ENCODE measurements around the gene HBQ1. TPM values are rescaled to one million over a fixed set of nuclear protein-coding genes. Genes with fewer than 3 reads are reported as not detected.
A peak's percentile ranks its signal among the peaks of the same experiment; 100 is the strongest.
"Not testable (repeated sequence)": the region's sequence is repeated elsewhere in the genome, so short reads cannot be mapped to it uniquely, and the experiment has no call there.

Gene HBQ1
- total RNA-seq, 1 donor from 2014 or later = not detected

DNA sequence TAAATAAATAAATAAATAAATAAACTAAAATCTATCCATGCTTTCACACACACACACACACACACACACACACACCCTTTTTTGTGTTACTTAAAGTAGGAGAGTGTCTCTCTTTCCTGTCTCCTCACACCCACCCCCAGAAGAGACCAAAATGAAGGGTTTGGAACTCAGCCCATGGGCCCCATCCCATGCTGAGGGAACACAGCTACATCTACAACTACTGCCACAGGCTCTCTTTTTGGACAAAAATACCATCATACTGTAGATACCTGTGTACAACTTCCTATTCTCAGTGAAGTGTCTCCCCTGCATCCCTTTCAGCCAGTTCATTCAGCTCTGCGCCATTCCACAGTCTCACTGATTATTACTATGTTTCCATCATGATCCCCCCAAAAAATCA, 9.5 kb upstream of the HBQ1 start:
- DNase-seq (ENCODE audit: low spot score) = no peak
- no peak overlapping the region for H3K27ac Mint-ChIP-seq (ENCODE audit: unreplicated experiment)

GRCh38 chr16:172374-172941, 7.8 kb upstream of the HBQ1 start, which contains the start of gene HBA2:
TSS of gene HBA2 (plus strand) at chr16:172876. CDS start at chr16:172913, 37 bp downstream.
- not testable (repeated sequence) for H3K4me3 Mint-ChIP-seq (ENCODE audit: unreplicated experiment); H3K36me3 Mint-ChIP-seq (ENCODE audit: low read depth, unreplicated experiment); H3K4me1 Mint-ChIP-seq (ENCODE audit: unreplicated experiment); H3K9me3 Mint-ChIP-seq (ENCODE audit: unreplicated experiment); DNase-seq (ENCODE audit: low spot score); H3K27ac Mint-ChIP-seq (ENCODE audit: unreplicated experiment)
- peaks cover 28% of the 10 kb centered on the region for H3K27me3 Mint-ChIP-seq (ENCODE audit: unreplicated experiment)

More for the DNA sequence above, 9.5 kb upstream of the HBQ1 start:
- TF ChIP-seq, protein P1, sequence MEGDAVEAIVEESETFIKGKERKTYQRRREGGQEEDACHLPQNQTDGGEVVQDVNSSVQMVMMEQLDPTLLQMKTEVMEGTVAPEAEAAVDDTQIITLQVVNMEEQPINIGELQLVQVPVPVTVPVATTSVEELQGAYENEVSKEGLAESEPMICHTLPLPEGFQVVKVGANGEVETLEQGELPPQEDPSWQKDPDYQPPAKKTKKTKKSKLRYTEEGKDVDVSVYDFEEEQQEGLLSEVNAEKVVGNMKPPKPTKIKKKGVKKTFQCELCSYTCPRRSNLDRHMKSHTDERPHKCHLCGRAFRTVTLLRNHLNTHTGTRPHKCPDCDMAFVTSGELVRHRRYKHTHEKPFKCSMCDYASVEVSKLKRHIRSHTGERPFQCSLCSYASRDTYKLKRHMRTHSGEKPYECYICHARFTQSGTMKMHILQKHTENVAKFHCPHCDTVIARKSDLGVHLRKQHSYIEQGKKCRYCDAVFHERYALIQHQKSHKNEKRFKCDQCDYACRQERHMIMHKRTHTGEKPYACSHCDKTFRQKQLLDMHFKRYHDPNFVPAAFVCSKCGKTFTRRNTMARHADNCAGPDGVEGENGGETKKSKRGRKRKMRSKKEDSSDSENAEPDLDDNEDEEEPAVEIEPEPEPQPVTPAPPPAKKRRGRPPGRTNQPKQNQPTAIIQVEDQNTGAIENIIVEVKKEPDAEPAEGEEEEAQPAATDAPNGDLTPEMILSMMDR (IDR thresholded peaks at IDR 0.05; ENCODE audit: unreplicated experiment) = no peak
- peaks cover 31% of the 10 kb centered on the region for H3K27me3 Mint-ChIP-seq (ENCODE audit: unreplicated experiment)
- peaks cover 3% of the 10 kb centered on the region for H3K4me1 Mint-ChIP-seq (ENCODE audit: unreplicated experiment)
- peaks cover 3% of the 10 kb centered on the region for H3K36me3 Mint-ChIP-seq (ENCODE audit: low read depth, unreplicated experiment)
- peak overlapping the region; percentile 31 for H3K4me3 Mint-ChIP-seq (ENCODE audit: unreplicated experiment)
- H3K9me3 Mint-ChIP-seq (ENCODE audit: unreplicated experiment) = no peaks in the 10 kb centered on the region

GRCh38 chr16:173211-173854, 6.9 kb upstream of the HBQ1 start:
- not testable (repeated sequence) for H3K27ac Mint-ChIP-seq (ENCODE audit: unreplicated experiment); DNase-seq (ENCODE audit: low spot score); H3K4me3 Mint-ChIP-seq (ENCODE audit: unreplicated experiment); H3K36me3 Mint-ChIP-seq (ENCODE audit: low read depth, unreplicated experiment); H3K4me1 Mint-ChIP-seq (ENCODE audit: unreplicated experiment); H3K9me3 Mint-ChIP-seq (ENCODE audit: unreplicated experiment)
- peaks cover 34% of the 10 kb centered on the region for H3K27me3 Mint-ChIP-seq (ENCODE audit: unreplicated experiment)

DNA sequence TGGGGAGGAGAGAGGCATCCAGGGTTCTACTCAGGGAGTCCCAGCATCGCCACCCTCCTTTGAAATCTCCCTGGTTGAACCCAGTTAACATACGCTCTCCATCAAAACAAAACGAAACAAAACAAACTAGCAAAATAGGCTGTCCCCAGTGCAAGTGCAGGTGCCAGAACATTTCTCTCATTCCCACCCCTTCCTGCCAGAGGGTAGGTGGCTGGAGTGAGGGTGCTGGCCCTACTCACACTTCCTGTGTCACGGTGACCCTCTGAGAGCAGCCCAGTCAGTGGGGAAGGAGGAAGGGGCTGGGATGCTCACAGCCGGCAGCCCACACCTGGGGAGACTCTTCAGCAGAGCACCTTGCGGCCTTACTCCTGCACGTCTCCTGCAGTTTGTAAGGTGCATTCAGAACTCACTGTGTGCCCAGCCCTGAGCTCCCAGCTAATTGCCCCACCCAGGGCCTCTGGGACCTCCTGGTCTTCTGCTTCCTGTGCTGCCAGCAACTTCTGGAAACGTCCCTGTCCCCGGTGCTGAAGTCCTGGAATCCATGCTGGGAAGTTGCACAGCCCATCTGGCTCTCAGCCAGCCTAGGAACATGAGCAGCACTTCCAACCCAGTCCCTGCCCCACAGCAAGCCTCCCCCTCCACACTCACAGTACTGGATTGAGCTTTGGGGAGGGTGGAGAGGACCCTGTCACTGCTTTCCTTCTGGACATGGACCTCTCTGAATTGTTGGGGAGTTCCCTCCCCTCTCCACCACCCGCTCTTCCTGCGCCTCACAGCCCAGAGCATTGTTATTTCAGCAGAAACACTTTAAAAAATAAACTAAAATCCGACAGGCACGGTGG, 6.1 kb upstream of the HBQ1 start:
- H3K36me3 Mint-ChIP-seq (ENCODE audit: low read depth, unreplicated experiment); H3K4me1 Mint-ChIP-seq (ENCODE audit: unreplicated experiment); H3K9me3 Mint-ChIP-seq (ENCODE audit: unreplicated experiment); H3K4me3 Mint-ChIP-seq (ENCODE audit: unreplicated experiment); H3K27ac Mint-ChIP-seq (ENCODE audit: unreplicated experiment); DNase-seq (ENCODE audit: low spot score): not testable (repeated sequence)
- H3K27me3 Mint-ChIP-seq (ENCODE audit: unreplicated experiment) = peaks cover 30% of the 10 kb centered on the region

DNA sequence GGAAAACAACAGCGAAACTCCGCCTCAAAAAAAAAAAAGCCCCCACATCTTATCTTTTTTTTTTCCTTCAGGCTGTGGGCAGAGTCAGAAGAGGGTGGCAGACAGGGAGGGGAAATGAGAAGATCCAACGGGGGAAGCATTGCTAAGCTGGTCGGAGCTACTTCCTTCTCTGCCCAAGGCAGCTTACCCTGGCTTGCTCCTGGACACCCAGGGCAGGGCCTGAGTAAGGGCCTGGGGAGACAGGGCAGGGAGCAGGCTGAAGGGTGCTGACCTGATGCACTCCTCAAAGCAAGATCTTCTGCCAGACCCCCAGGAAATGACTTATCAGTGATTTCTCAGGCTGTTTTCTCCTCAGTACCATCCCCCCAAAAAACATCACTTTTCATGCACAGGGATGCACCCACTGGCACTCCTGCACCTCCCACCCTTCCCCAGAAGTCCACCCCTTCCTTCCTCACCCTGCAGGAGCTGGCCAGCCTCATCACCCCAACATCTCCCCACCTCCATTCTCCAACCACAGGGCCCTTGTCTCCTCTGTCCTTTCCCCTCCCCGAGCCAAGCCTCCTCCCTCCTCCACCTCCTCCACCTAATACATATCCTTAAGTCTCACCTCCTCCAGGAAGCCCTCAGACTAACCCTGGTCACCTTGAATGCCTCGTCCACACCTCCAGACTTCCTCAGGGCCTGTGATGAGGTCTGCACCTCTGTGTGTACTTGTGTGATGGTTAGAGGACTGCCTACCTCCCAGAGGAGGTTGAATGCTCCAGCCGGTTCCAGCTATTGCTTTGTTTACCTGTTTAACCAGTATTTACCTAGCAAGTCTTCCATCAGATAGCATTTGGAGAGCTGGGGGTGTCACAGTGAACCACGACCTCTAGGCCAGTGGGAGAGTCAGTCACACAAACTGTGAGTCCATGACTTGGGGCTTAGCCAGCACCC, 5.0 kb upstream of the HBQ1 start:
- peaks cover 8% of the 10 kb centered on the region for H3K36me3 Mint-ChIP-seq (ENCODE audit: low read depth, unreplicated experiment)
- no peak overlapping the region for H3K27ac Mint-ChIP-seq (ENCODE audit: unreplicated experiment)
- H3K27me3 Mint-ChIP-seq (ENCODE audit: unreplicated experiment) = peaks cover 27% of the 10 kb centered on the region
- no peaks in the 10 kb centered on the region for H3K9me3 Mint-ChIP-seq (ENCODE audit: unreplicated experiment)
- TF ChIP-seq, protein P1 (IDR thresholded peaks at IDR 0.05; ENCODE audit: unreplicated experiment) = no peak
- H3K4me3 Mint-ChIP-seq (ENCODE audit: unreplicated experiment) = no peak overlapping the region
- peaks cover 3% of the 10 kb centered on the region for H3K4me1 Mint-ChIP-seq (ENCODE audit: unreplicated experiment)
- DNase-seq (ENCODE audit: low spot score) = no peak

DNA sequence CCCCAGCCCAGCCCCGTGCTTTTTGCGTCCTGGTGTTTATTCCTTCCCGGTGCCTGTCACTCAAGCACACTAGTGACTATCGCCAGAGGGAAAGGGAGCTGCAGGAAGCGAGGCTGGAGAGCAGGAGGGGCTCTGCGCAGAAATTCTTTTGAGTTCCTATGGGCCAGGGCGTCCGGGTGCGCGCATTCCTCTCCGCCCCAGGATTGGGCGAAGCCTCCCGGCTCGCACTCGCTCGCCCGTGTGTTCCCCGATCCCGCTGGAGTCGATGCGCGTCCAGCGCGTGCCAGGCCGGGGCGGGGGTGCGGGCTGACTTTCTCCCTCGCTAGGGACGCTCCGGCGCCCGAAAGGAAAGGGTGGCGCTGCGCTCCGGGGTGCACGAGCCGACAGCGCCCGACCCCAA, 4.3 kb upstream of the HBQ1 start:
- H3K27ac Mint-ChIP-seq (ENCODE audit: unreplicated experiment); H3K36me3 Mint-ChIP-seq (ENCODE audit: low read depth, unreplicated experiment); H3K4me1 Mint-ChIP-seq (ENCODE audit: unreplicated experiment); DNase-seq (ENCODE audit: low spot score); H3K9me3 Mint-ChIP-seq (ENCODE audit: unreplicated experiment); H3K4me3 Mint-ChIP-seq (ENCODE audit: unreplicated experiment): not testable (repeated sequence)
- H3K27me3 Mint-ChIP-seq (ENCODE audit: unreplicated experiment) = peaks cover 22% of the 10 kb centered on the region

- H3K36me3 Mint-ChIP-seq (ENCODE audit: low read depth, unreplicated experiment); H3K27ac Mint-ChIP-seq (ENCODE audit: unreplicated experiment); DNase-seq (ENCODE audit: low spot score); H3K4me1 Mint-ChIP-seq (ENCODE audit: unreplicated experiment); H3K4me3 Mint-ChIP-seq (ENCODE audit: unreplicated experiment); H3K9me3 Mint-ChIP-seq (ENCODE audit: unreplicated experiment): not testable (repeated sequence)
- H3K27me3 Mint-ChIP-seq (ENCODE audit: unreplicated experiment) = peaks cover 20% of the 10 kb centered on the region
Observed at GRCh38 chr16:176477-177382, 3.5 kb upstream of the HBQ1 start, which contains the start of gene HBA1. TSS of gene HBA1 (plus strand) at chr16:176680. CDS start at chr16:176717, 37 bp downstream.
